K562 (cell line): ENCODE results near the gene SLC22A15. TPM values are rescaled to one million over a fixed set of nuclear protein-coding genes. Genes with fewer than 3 reads are reported as not detected.

Experiments
- ATAC-seq: fragments of 200-7000 bp; cut with Tn5 transposase; 3 replicates; pipeline ENCODE4 v1.9.1; 2020; ENCODE audit warnings: moderate library complexity
- BruUV-seq: library from RNA; stranded (reverse); fragments of 400-500 nt; replicated peaks from 2 replicates; lab custom pipeline; 2021; lab: Mats Ljungman, UMichigan
- CTCF ChIA-PET: fragments of 300-600 bp; formaldehyde crosslinking; extraction: SDS; loops from one replicate; lab custom pipeline; 2021; ENCODE audit warnings: low intra/inter-chr PET ratio; lab: Yijun Ruan, JAX
- POLR2A ChIA-PET: fragments of 300-600, 350-650 bp; sonication (Branson Sonifier 250); formaldehyde crosslinking; extraction: SDS; loops from one replicate; lab custom pipeline; 2021; ENCODE audit warnings: antibody characterized with exemption, inconsistent platforms; lab: Yijun Ruan, JAX
- DNase-seq, 4 experiments: peaks; one replicate each; pipeline versions ENCODE4 v3.0.0 to v3.0.0-alpha.2; 2011 to 2018; ENCODE audit warnings: low spot score in 3 of 4, mixed read lengths in 3 of 4; ENCODE audit errors: extremely low read depth in 1 of 4
- FAIRE-seq: peaks from 2 replicates; lab custom pipeline; 2011; peaks lifted over from hg19 to GRCh38; lab: Jason Lieb, UNC
- H2AFZ ChIP-seq: 2 replicates; pipeline ENCODE4 v1.6.0; 2011; ENCODE audit warnings: low read depth, low read length, control low read depth, inconsistent platforms
- H3K27ac ChIP-seq: fragments of 200-600 bp; 3 replicates; pipeline ENCODE4 v1.8.0; 2011; ENCODE audit warnings: low read depth, mild to moderate bottlenecking, control low read depth, inconsistent platforms, low read length, moderate library complexity, mixed read lengths; ENCODE audit errors: extremely low read depth
- H3K27me3 ChIP-seq, 2 experiments: fragments of 300-600 bp in 1 of 2; 2 replicates in 1 of 2; 3 replicates in 1 of 2; pipeline versions ENCODE4 v1.6.0 to v1.8.0; 2011; ENCODE audit warnings: inconsistent platforms in 2 of 2, low read length in 2 of 2, mild to moderate bottlenecking in 1 of 2, mixed read lengths in 1 of 2, moderate library complexity in 1 of 2; ENCODE audit not compliant: control insufficient read depth in 2 of 2, insufficient read depth in 2 of 2
- H3K36me3 ChIP-seq: fragments of 300-600 bp; 3 replicates; pipeline ENCODE4 v1.8.0; 2011; ENCODE audit warnings: mild to moderate bottlenecking, low read length, inconsistent platforms; ENCODE audit not compliant: control insufficient read depth, insufficient read depth
- H3K4me1 ChIP-seq, 2 experiments: fragments of 200-600 bp in 1 of 2; replicated peaks in 1 of 2; 2 replicates in 1 of 2; 3 replicates in 1 of 2; pipeline versions ENCODE4 v1.5.1 to v1.8.0; 2011; ENCODE audit warnings: inconsistent platforms in 2 of 2, low read length in 2 of 2, mild to moderate bottlenecking in 1 of 2, mixed read lengths in 1 of 2, moderate library complexity in 1 of 2; ENCODE audit not compliant: control insufficient read depth in 2 of 2, insufficient read depth in 2 of 2
- H3K4me2 ChIP-seq: 2 replicates; pipeline ENCODE4 v1.6.1; 2011; ENCODE audit warnings: low read length, control low read depth, inconsistent platforms, mixed read lengths; ENCODE audit not compliant: insufficient read depth
- H3K4me3 ChIP-seq: fragments of 200-600 bp; sonication (generic), shearing (Covaris generic); 2 replicates; pipeline ENCODE4 v1.5.1; 2016; ENCODE audit warnings: control low read depth, inconsistent platforms
- H3K79me2 ChIP-seq: fragments of 200-600 bp; 3 replicates; pipeline ENCODE4 v1.8.0; 2011; ENCODE audit warnings: low read length, inconsistent platforms; ENCODE audit not compliant: control insufficient read depth, insufficient read depth
- H3K9ac ChIP-seq, 2 experiments: 2 replicates each; pipeline versions ENCODE4 v1.6.0 to v1.6.1; 2011; ENCODE audit warnings: low read depth in 2 of 2, low read length in 2 of 2, control low read depth in 1 of 2, inconsistent platforms in 1 of 2, mild to moderate bottlenecking in 1 of 2, mixed read lengths in 1 of 2; ENCODE audit not compliant: insufficient read depth in 1 of 2
- H3K9me1 ChIP-seq: one replicate; pipeline ENCODE4 v1.6.0; 2011; ENCODE audit warnings: inconsistent platforms, mild to moderate bottlenecking, low read length, moderate library complexity; ENCODE audit not compliant: control insufficient read depth, insufficient read depth
- H3K9me3 ChIP-seq: replicated peaks from 2 replicates; pipeline ENCODE4 v1.5.1; 2011; ENCODE audit warnings: low read depth, low read length, inconsistent platforms; ENCODE audit not compliant: control insufficient read depth, insufficient read depth
- H4K20me1 ChIP-seq: replicated peaks from 2 replicates; pipeline ENCODE4 v1.6.1; 2011; ENCODE audit warnings: low read length, inconsistent platforms, mixed read lengths; ENCODE audit not compliant: control insufficient read depth, insufficient read depth
- BCOR ChIP-seq: fragments of 450-650 bp; IDR thresholded peaks from 2 replicates; pipeline ENCODE4 v1.6.1; 2016
- BRD9 ChIP-seq: fragments of 450-650 bp; IDR thresholded peaks from 2 replicates; pipeline ENCODE4 v1.6.1; 2018; ENCODE audit warnings: low read depth; ENCODE audit not compliant: partially characterized antibody
- BRF2 ChIP-seq: IDR thresholded peaks from 3 replicates; pipeline ENCODE4 v1.6.1; 2011; ENCODE audit warnings: borderline replicate concordance, mild to moderate bottlenecking; ENCODE audit not compliant: insufficient read length, insufficient read depth
- CC2D1A ChIP-seq: fragments of 450-650 bp; IDR thresholded peaks from 2 replicates; pipeline ENCODE4 v1.6.1; 2017; ENCODE audit warnings: mild to moderate bottlenecking
- HDAC3 ChIP-seq: fragments of 450-650 bp; IDR thresholded peaks from 2 replicates; pipeline ENCODE4 v1.6.1; 2018; ENCODE audit warnings: borderline replicate concordance, mild to moderate bottlenecking, moderate library complexity; ENCODE audit not compliant: partially characterized antibody
- HNRNPUL1 ChIP-seq: fragments of 200-400 bp; formaldehyde crosslinking; IDR thresholded peaks from 2 replicates; pipeline ENCODE4 v1.6.1; 2017; ENCODE audit warnings: low read length
- ILK ChIP-seq: fragments of 450-650 bp; IDR thresholded peaks from 2 replicates; pipeline ENCODE4 v1.6.1; 2016; ENCODE audit warnings: missing genetic modification characterization, low read depth, mild to moderate bottlenecking, missing compliant biosample characterization, moderate library complexity, borderline replicate concordance
- MECOM ChIP-seq: fragments of 250-450 bp; sonication (Bioruptor Pico); IDR thresholded peaks from 2 replicates; pipeline ENCODE4 v1.8.0; 2022; ENCODE audit warnings: inconsistent platforms
- MNT ChIP-seq, 2 experiments: fragments of 450-650 bp; conservative IDR thresholded peaks; 2 replicates each; pipeline ENCODE4 v1.6.1; 2017; ENCODE audit warnings: mild to moderate bottlenecking in 2 of 2, moderate library complexity in 2 of 2
- ZC3H4 ChIP-seq: sonication (generic); formaldehyde crosslinking; IDR thresholded peaks from 2 replicates; pipeline ENCODE4 v1.9.0; 2021; ENCODE audit warnings: missing genetic modification reagents, borderline replicate concordance
- ZNF512 ChIP-seq: IDR thresholded peaks from 2 replicates; pipeline ENCODE4 v1.6.1; 2016; ENCODE audit warnings: missing genetic modification characterization, missing compliant biosample characterization
- WGBS: fragments of 100-300 bp; shearing (Covaris generic); methylation state at CpG from one replicate; pipeline ENCODE4 v1.1.6; 2016; ENCODE audit warnings: low coverage, mixed read lengths; ENCODE audit not compliant: insufficient coverage; ENCODE audit errors: missing lambda C conversion rate; 5-methylcytosine and 5-hydroxymethylcytosine counted together
- in situ Hi-C: fragments of 300-500 bp; cut with MboI; formaldehyde crosslinking; loops from 4 replicates; pipeline ENCODE4 v1.15.0; 2018; ENCODE audit warnings: inconsistent platforms, mixed read lengths
- intact Hi-C: fragments of 100-400 bp; cut with micrococcal nuclease; formaldehyde crosslinking; loops from 2 replicates; pipeline ENCODE4 v1.14.2; 2022
- polyA plus RNA-seq, 8 experiments: library from polyadenylated mRNA; depleted of rRNA in 4 of 8; stranded (reverse) in 5 of 8; unstranded in 3 of 8; fragments of >200 nt; fragmentation: Nextera tagmentation in 2 of 8; fragmentation: Illumina TruSeq in 1 of 8; extraction: Ambion mirVana in 2 of 8; extraction: Trizol in 1 of 8; gene quantifications; 2 replicates each; pipeline versions ENCODE4 v1.2.1 to v1.2.3, GENCODE V29; 2011 to 2014; ENCODE audit warnings: inconsistent platforms in 1 of 8, missing spikeins in 1 of 8
- total RNA-seq, 7 experiments: library from RNA; depleted of rRNA in 6 of 7; stranded (reverse); fragments of >200 nt in 6 of 7; fragmentation: Illumina TruSeq in 2 of 7; extraction: Trizol in 2 of 7; gene quantifications; 2 replicates each; pipeline versions ENCODE4 v1.2.1 to v1.2.3, GENCODE V29; 2011 to 2021; ENCODE audit warnings: low replicate concordance in 1 of 7

SLC22A15 gene
- total and polyA plus RNA-seq, 9 of the 15 experiments (the other 6 are each of a cell fraction or from before 2014, with no cell fraction given): 0.24 to 2.7 (median 1.2) TPM

- POLR2A ChIA-PET: interaction anchor here (0.7 to 1.7 kb wide), 3 partner anchors 13 to 403 kb away, joined by 3 to 4 read pairs (median 3); no protein-coding TSS in a partner anchor
- WGBS: 0% methylated on average over 1 of the region's 1 CpG
- Histone ChIP-seq H3K27ac (no peak overlapping the region), H3K79me2 (no peaks in the 10 kb centered on the region), H3K36me3 (no peaks in the 10 kb centered on the region), H3K9ac (no peak overlapping the region), H2AFZ (no peak overlapping the region), H3K4me1 (no peaks in the 10 kb centered on the region), H3K9me1 (no peaks in the 10 kb centered on the region), H3K27me3 (peaks cover 0 to 4% of the 10 kb centered on the region in 2 experiments; a peak in 2 of 5 replicates), H4K20me1 (no peaks in the 10 kb centered on the region), H3K4me3 (no peak overlapping the region), H3K9me3 (no peaks in the 10 kb centered on the region), H3K4me2 (no peak overlapping the region)
- intact Hi-C loops (no loop called here), in situ Hi-C loops (no loop called here)
- FAIRE-seq: no peak
- CTCF ChIA-PET: no interaction called here
- no peak for DNase-seq
- TF ChIP-seq ZC3H4 (CRISPR knock-in tag) (no peak), BCOR (no peak)
- BruUV-seq: no TSS peak
- no peak for ATAC-seq
Observed at GRCh38 chr1:116096013-116096618, 119.8 kb downstream of the SLC22A15 start.

GRCh38 chr1:116097626-116098025, 121.3 kb downstream of the SLC22A15 start:
- Histone ChIP-seq H3K9me1 (no peaks in the 10 kb centered on the region), H3K79me2 (no peaks in the 10 kb centered on the region), H3K36me3 (no peaks in the 10 kb centered on the region), H4K20me1 (no peaks in the 10 kb centered on the region), H3K4me1 (no peaks in the 10 kb centered on the region), H2AFZ (no peak overlapping the region), H3K27ac (no peak overlapping the region), H3K27me3 (peaks cover 0 to 4% of the 10 kb centered on the region in 2 experiments; a peak in 2 of 5 replicates), H3K4me3 (no peak overlapping the region), H3K9me3 (no peaks in the 10 kb centered on the region), H3K4me2 (no peak overlapping the region), H3K9ac (no peak overlapping the region)
- in situ Hi-C loops: no loop called here
- BruUV-seq: no TSS peak
- ChIA-PET POLR2A (interaction anchor here (0.6 to 1.7 kb wide), 4 partner anchors 12 to 1186 kb away, joined by 3 to 4 read pairs (median 3); no protein-coding TSS in a partner anchor), CTCF (no interaction called here)
- DNase-seq (no peak), FAIRE-seq (no peak), ATAC-seq (no peak)
- intact Hi-C loops: no loop called here
- 0% methylated on average over 1 of the region's 1 CpG for WGBS
- TF ChIP-seq ZNF512 (no peak), HDAC3 (no peak), HNRNPUL1 (no peak), ILK (tag) (no peak), BRF2 (no peak), MECOM (CRISPR knock-in tag) (no peak), CC2D1A (no peak), BRD9 (no peak), MNT (conservative IDR thresholded peaks at IDR 0.05) (no peak)
